ENCODE data around the gene SURF1. TPM values are rescaled to one million over a fixed set of nuclear protein-coding genes. Genes with fewer than 3 reads are reported as not detected.
A peak's percentile ranks its signal among the peaks of the same experiment; 100 is the strongest.

Gene SURF1
- total and polyA plus RNA-seq, 9 of the 15 experiments (the other 6 are each of a cell fraction or from before 2014, with no cell fraction given): 16.1 to 31.3 (median 20.9) TPM

- Histone ChIP-seq H3K4me2 (ENCODE audit: insufficient read depth, low read length) (no peak overlapping the region), H3K79me2 (ENCODE audit: control insufficient read depth, insufficient read depth, low read length) (peaks cover 14% of the 10 kb centered on the region), H3K4me3 (no peak overlapping the region), H3K4me1 (replicated peaks in 1 of 2; ENCODE audit: control insufficient read depth in 2 of 2, insufficient read depth in 2 of 2, low read length in 2 of 2) (peaks cover 9 to 31% of the 10 kb centered on the region in 2 experiments; a peak in 4 of 5 replicates), H4K20me1 (replicated peaks; ENCODE audit: control insufficient read depth, insufficient read depth, low read length) (peaks cover 2% of the 10 kb centered on the region; the same call in 1 of the 2 replicates), H3K36me3 (ENCODE audit: control insufficient read depth, insufficient read depth, low read length) (peaks cover 83% of the 10 kb centered on the region), H3K27me3 (ENCODE audit: control insufficient read depth in 2 of 2, insufficient read depth in 2 of 2, low read length in 2 of 2) (no peaks in the 10 kb centered on the region), H3K9ac (ENCODE audit: insufficient read depth in 1 of 2, low read depth in 2 of 2, low read length in 2 of 2) (peak overlapping the region in 1 of 2 experiments; percentile 80; a peak in 2 of 4 replicates), H2AFZ (ENCODE audit: low read depth, low read length) (no peak overlapping the region), H3K27ac (ENCODE audit: extremely low read depth, low read depth, low read length) (no peak overlapping the region), H3K9me3 (replicated peaks; ENCODE audit: control insufficient read depth, insufficient read depth, low read depth, low read length) (no peaks in the 10 kb centered on the region), H3K9me1 (ENCODE audit: control insufficient read depth, insufficient read depth, low read length) (no peaks in the 10 kb centered on the region)
- ChIA-PET CTCF (ENCODE audit: low intra/inter-chr PET ratio) (no interaction called here), POLR2A (interaction anchor here (0.5 to 2.7 kb wide), 5 partner anchors 9 to 107 kb away, joined by 3 to 18 read pairs (median 5); no protein-coding TSS in a partner anchor)
- in situ Hi-C loops (cut with MboI): no loop called here
- ATAC-seq (no peak), FAIRE-seq (no peak), DNase-seq (ENCODE audit: extremely low read depth in 1 of 4, low spot score in 3 of 4) (no peak)
- WGBS (ENCODE audit: insufficient coverage, low coverage, missing lambda C conversion rate): 90% methylated on average over 14 of the region's 15 CpGs
- intact Hi-C loops (cut with micrococcal nuclease): no loop called here
- TF ChIP-seq ZNF644 (tag; IDR thresholded peaks at IDR 0.05; ENCODE audit: low read depth): no peak
- TF ChIP-seq POLR2G (IDR thresholded peaks at IDR 0.05; ENCODE audit: low read depth, low read length): 0 out of 2 replicates have a peak, but pooled peaks have one; percentile 6
- BruUV-seq (replicated peaks): no TSS peak
These were observed 14.8 kb downstream of the SURF1 start for GRCh38 chr9:133341369-133342068.

- no peaks in the 10 kb centered on the region for H3K9me1 ChIP-seq (ENCODE audit: control insufficient read depth, insufficient read depth, low read length)
- FAIRE-seq: no peak
- H3K79me2 ChIP-seq (ENCODE audit: control insufficient read depth, insufficient read depth, low read length): peaks cover 13% of the 10 kb centered on the region
- H3K9ac ChIP-seq (ENCODE audit: insufficient read depth in 1 of 2, low read depth in 2 of 2, low read length in 2 of 2): peak overlapping the region in 1 of 2 experiments; percentile 73; a peak in 2 of 4 replicates
- 93% methylated on average over 13 of the region's 13 CpGs for WGBS (ENCODE audit: insufficient coverage, low coverage, missing lambda C conversion rate)
- peaks cover 3 to 29% of the 10 kb centered on the region in 2 experiments; a peak in 4 of 5 replicates for H3K4me1 ChIP-seq (replicated peaks in 1 of 2; ENCODE audit: control insufficient read depth in 2 of 2, insufficient read depth in 2 of 2, low read length in 2 of 2)
- H2AFZ ChIP-seq (ENCODE audit: low read depth, low read length): no peak overlapping the region
- TF ChIP-seq KDM4B (IDR thresholded peaks at IDR 0.05; ENCODE audit: borderline replicate concordance in 2 of 2, low read depth in 1 of 2) (no peak), ZFP1 (CRISPR knock-in tag; IDR thresholded peaks at IDR 0.05) (no peak), RBFOX2 (IDR thresholded peaks at IDR 0.05; ENCODE audit: low read depth, low read length) (peak; percentile 39; the same call in 1 of the 2 replicates), ZNF57 (CRISPR knock-in tag; IDR thresholded peaks at IDR 0.05) (no peak), GTF2A2 (tag; IDR thresholded peaks at IDR 0.05) (no peak), HIVEP1 (CRISPR knock-in tag; IDR thresholded peaks at IDR 0.05) (no peak), GMEB1 (CRISPR knock-in tag; IDR thresholded peaks at IDR 0.05) (no peak), NFE2L1 (tag; IDR thresholded peaks at IDR 0.05; ENCODE audit: borderline replicate concordance, low read depth) (no peak)
- H3K27me3 ChIP-seq (ENCODE audit: control insufficient read depth in 2 of 2, insufficient read depth in 2 of 2, low read length in 2 of 2): no peaks in the 10 kb centered on the region; a peak in 1 of 5 replicates
- POLR2A ChIA-PET: interaction anchor here (2.7 kb wide), 1 partner anchor 10 kb away, joined by 18 read pairs; no protein-coding TSS in a partner anchor
- H3K27ac ChIP-seq (ENCODE audit: extremely low read depth, low read depth, low read length): no peak overlapping the region
- no peak for DNase-seq (ENCODE audit: extremely low read depth in 1 of 4, low spot score in 3 of 4)
- intact Hi-C loops (cut with micrococcal nuclease) (no loop called here), in situ Hi-C loops (cut with MboI) (no loop called here)
- no peak overlapping the region for H3K4me3 ChIP-seq
- peaks cover 1% of the 10 kb centered on the region; the same call in 1 of the 2 replicates for H4K20me1 ChIP-seq (replicated peaks; ENCODE audit: control insufficient read depth, insufficient read depth, low read length)
- peaks cover 78% of the 10 kb centered on the region; the same call in 2 of the 3 replicates for H3K36me3 ChIP-seq (ENCODE audit: control insufficient read depth, insufficient read depth, low read length)
- CTCF ChIA-PET (ENCODE audit: low intra/inter-chr PET ratio): no interaction called here
- no peak overlapping the region for H3K4me2 ChIP-seq (ENCODE audit: insufficient read depth, low read length)
- H3K9me3 ChIP-seq (replicated peaks; ENCODE audit: control insufficient read depth, insufficient read depth, low read depth, low read length): no peaks in the 10 kb centered on the region
- BruUV-seq (replicated peaks): no TSS peak
- ATAC-seq: no peak
These were observed 15.4 kb downstream of the SURF1 start for GRCh38 chr9:133340916-133341315.
